ENCODE measurements around the gene GABBR1. TPM values are rescaled to one million over a fixed set of nuclear protein-coding genes. Genes with fewer than 3 reads are reported as not detected.
A peak's percentile ranks its signal among the peaks of the same experiment; 100 is the strongest.

The GABBR1 gene
- total and polyA plus RNA-seq, 4 donors, result 13.6 to 126 (median 97.3) TPM

DNA sequence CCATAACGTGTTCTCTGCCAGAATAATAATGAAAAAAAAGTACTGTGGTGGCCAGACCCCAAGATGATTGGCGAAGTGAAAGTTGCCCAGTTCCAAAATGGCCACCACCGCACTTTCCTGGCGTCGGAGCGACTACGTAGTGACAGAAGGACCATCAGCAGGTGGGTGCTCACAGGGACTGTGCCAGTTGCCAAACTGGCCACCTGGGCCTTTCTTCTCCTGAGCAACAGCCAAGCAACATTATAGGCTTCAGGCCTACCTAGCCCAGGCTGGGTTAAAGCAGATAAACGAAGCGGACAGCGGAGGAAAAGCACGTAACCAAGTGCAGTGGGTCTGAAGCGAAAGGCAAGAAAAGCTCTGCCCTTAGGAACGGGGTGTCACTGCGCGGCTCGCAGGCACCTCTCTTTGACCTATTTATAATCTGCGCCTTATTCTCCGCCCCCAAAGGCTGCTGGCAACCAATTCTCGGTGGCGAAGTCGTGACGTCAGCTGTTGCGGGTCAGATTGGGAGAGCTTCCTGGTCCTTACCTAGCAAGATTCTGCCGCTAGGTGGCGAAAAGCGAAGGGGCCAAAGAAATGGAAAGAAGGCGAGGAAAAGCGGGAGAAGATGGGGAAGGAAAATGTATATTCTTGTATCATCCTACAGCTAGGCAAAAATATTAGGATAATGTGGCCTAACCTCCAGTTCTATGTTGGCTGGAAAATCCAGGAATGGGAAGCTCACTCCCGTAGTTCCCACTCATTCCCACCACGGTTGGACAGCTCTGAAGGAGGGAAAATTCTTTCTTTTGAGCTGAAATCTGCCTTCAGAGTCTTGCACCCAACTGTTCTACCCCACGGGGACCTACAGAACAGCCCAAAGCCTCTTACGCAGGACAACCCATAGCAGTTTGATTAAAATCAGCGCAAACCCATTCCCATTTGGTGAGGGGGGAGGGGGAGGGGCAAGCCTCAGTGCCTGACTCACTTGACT is 17.0 kb upstream of the GABBR1 start:
- no peaks in the 10 kb centered on the region for H3K4me1 ChIP-seq (ENCODE audit: control insufficient read depth in 1 of 2, insufficient read depth in 2 of 2, low read length in 2 of 2)
- peak overlapping the region; percentile 94 to 100 for H3K27ac ChIP-seq (ENCODE audit: low read depth in 1 of 2, low read length in 2 of 2)
- H3K9me3 ChIP-seq (ENCODE audit: control insufficient read depth, low read length), result no peaks in the 10 kb centered on the region
- no peaks in the 10 kb centered on the region for H3K36me3 ChIP-seq (ENCODE audit: control insufficient read depth in 1 of 2, insufficient read depth in 2 of 2, low read length in 1 of 2)
- 2% methylated on average over 33 of the region's 33 CpGs for WGBS, 2 donors
- ATAC-seq (ENCODE audit: low FRiP score) (peak; percentile 97), DNase-seq (peak; percentile 99)
- H3K4me3 ChIP-seq (ENCODE audit: low read length in 2 of 2), result peak overlapping the region; percentile 59 to 97
- no peaks in the 10 kb centered on the region for H3K27me3 ChIP-seq (ENCODE audit: control insufficient read depth in 1 of 2, insufficient read depth in 2 of 2, low read length in 1 of 2)
- intact Hi-C loops (cut with DNase I), result loop anchor here (5.0 kb wide), 3 partner anchors 37 to 97 kb away; no protein-coding TSS in a partner anchor

DNA sequence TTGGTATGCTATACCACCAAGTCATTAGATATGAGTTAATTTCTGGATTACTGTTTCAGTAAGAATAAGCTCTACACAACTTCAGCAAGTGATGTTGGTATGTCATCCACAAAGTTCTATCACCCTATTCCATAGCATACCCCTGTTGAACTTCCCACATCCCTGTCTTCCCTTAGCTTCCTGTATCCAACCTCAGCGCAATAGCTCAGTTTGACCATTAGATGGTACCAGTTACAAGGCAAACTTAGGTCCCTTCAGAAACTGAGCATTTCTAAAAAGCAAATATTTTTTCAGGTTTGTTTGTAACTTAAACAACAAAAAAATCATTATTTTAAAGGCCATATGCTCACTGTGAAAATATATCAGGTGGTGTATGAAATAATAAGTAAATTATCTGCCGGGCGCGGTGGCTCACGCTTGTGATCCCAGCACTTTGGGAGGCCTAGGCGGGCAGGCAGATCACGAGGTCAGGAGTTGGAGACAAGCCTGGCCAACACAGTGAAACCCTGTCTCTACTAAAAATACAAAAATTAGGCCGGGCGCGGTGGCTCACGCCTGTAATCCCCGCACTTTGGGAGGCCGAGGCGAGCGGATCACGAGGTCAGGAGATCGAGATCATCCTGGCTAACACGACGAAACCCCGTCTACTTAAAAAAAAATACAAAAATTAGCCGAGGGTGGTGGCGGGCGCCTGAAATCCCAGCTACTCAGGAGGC is 15.1 kb upstream of the GABBR1 start:
- DNase-seq (no peak), ATAC-seq (ENCODE audit: low FRiP score) (no peak)
- intact Hi-C loops (cut with DNase I), result no loop called here
- WGBS, 2 donors, result 85 to 88% methylated on average over 23 of the region's 23 CpGs
- Histone ChIP-seq H3K27me3 (ENCODE audit: control insufficient read depth in 1 of 2, insufficient read depth in 2 of 2, low read length in 1 of 2) (no peaks in the 10 kb centered on the region), H3K4me1 (ENCODE audit: control insufficient read depth in 1 of 2, insufficient read depth in 2 of 2, low read length in 2 of 2) (no peaks in the 10 kb centered on the region), H3K9me3 (ENCODE audit: control insufficient read depth, low read length) (no peaks in the 10 kb centered on the region), H3K4me3 (ENCODE audit: low read length in 2 of 2) (no peak overlapping the region), H3K36me3 (ENCODE audit: control insufficient read depth in 1 of 2, insufficient read depth in 2 of 2, low read length in 1 of 2) (no peaks in the 10 kb centered on the region), H3K27ac (ENCODE audit: low read depth in 1 of 2, low read length in 2 of 2) (no peak overlapping the region)

DNA sequence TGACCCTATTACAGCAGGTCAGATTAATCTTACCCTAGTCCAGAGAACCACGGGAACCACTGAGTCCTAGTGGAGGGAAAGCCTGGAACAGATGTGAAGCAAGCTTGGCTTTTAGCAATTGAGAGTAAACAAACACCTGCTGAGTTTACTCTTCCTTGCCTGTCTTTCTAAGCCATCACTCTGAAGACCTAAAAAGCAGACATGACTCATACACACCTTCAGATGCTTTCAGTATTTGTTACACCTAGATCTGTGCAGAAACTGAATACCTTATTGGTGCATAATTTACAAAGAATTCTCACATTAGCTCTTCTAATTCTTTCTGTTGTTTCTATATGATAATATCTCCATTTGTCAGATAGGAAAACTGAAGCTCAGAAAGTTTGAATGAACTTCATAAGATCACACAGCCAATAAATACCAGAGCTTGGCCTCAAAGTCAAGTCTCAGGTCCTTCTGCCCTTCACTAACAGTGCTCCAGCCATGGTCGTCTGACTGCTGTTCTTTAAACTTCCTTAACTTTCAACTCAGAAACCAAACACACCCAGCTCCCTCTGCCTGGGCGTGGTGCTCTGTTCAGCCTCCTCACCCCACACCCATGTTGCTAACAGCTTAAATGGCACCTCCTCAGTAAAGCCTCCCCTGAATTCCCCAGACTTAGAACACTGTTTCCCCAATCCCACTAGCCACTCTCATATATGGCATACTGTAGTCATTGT is 8.6 kb upstream of the GABBR1 start:
- no peak for ATAC-seq (ENCODE audit: low FRiP score)
- Histone ChIP-seq H3K4me3 (ENCODE audit: low read length in 2 of 2) (no peak overlapping the region), H3K4me1 (ENCODE audit: control insufficient read depth in 1 of 2, insufficient read depth in 2 of 2, low read length in 2 of 2) (no peaks in the 10 kb centered on the region), H3K27me3 (ENCODE audit: control insufficient read depth in 1 of 2, insufficient read depth in 2 of 2, low read length in 1 of 2) (no peaks in the 10 kb centered on the region), H3K27ac (ENCODE audit: low read depth in 1 of 2, low read length in 2 of 2) (no peak overlapping the region), H3K36me3 (ENCODE audit: control insufficient read depth in 1 of 2, insufficient read depth in 2 of 2, low read length in 1 of 2) (no peaks in the 10 kb centered on the region), H3K9me3 (ENCODE audit: control insufficient read depth, low read length) (no peaks in the 10 kb centered on the region)
- intact Hi-C loops (cut with DNase I), result no loop called here
- no peak for DNase-seq
- 43 to 49% methylated on average over 3 of the region's 3 CpGs for WGBS, 2 donors

DNA sequence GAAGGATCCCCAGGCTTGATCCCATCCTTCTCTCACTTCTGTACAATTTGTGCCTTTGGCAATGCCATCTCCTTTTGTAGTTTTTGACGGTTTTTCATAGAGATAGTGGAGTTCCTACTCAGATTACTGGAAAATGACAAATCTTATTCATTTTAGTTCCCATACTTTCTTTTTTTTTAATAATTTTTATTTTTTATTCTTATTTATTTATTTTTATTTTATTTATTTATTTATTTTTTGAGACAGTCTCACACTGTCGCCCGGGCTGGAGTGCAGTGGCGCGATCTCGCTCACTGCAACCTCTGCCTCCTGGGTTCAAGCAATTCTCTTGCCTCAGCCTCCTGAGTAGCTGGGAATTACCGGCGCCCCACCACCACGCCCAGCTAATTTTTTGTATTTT is 4.3 kb upstream of the GABBR1 start:
- ATAC-seq (ENCODE audit: low FRiP score), result no peak
- Histone ChIP-seq H3K27me3 (ENCODE audit: control insufficient read depth in 1 of 2, insufficient read depth in 2 of 2, low read length in 1 of 2) (no peaks in the 10 kb centered on the region), H3K27ac (ENCODE audit: low read depth in 1 of 2, low read length in 2 of 2) (no peak overlapping the region), H3K36me3 (ENCODE audit: control insufficient read depth in 1 of 2, insufficient read depth in 2 of 2, low read length in 1 of 2) (no peaks in the 10 kb centered on the region), H3K4me3 (ENCODE audit: low read length in 2 of 2) (no peak overlapping the region), H3K9me3 (ENCODE audit: control insufficient read depth, low read length) (no peaks in the 10 kb centered on the region), H3K4me1 (ENCODE audit: control insufficient read depth in 1 of 2, insufficient read depth in 2 of 2, low read length in 2 of 2) (no peaks in the 10 kb centered on the region)
- 89 to 90% methylated on average over 9 of the region's 9 CpGs for WGBS, 2 donors
- DNase-seq, result no peak
- intact Hi-C loops (cut with DNase I), result no loop called here

DNA sequence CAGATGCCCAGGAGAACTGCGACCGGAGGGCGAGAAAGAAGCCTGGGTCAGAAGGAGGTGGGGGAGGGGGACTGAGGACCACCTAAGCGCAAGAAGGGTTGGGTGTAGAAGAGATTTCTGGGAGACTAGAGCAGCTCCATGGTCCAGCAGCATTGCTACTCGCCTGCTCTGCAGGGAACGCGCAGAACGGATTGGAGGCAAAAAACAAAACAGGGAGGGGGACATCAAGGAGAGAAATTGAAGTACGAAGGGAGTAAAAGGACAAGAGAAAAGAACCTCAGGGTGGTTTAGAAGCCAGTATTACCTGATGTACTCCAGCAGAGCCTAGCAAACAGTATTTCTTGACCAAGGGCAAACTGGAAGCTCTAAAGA is 537 bp upstream of the GABBR1 start:
- Histone ChIP-seq H3K4me1 (ENCODE audit: control insufficient read depth in 1 of 2, insufficient read depth in 2 of 2, low read length in 2 of 2) (no peaks in the 10 kb centered on the region), H3K27me3 (ENCODE audit: control insufficient read depth in 1 of 2, insufficient read depth in 2 of 2, low read length in 1 of 2) (no peaks in the 10 kb centered on the region), H3K36me3 (ENCODE audit: control insufficient read depth in 1 of 2, insufficient read depth in 2 of 2, low read length in 1 of 2) (no peaks in the 10 kb centered on the region), H3K9me3 (ENCODE audit: control insufficient read depth, low read length) (no peaks in the 10 kb centered on the region), H3K27ac (ENCODE audit: low read depth in 1 of 2, low read length in 2 of 2) (no peak overlapping the region), H3K4me3 (ENCODE audit: low read length in 2 of 2) (peak overlapping the region; percentile 8 to 96)
- WGBS, 2 donors, result 1 to 2% methylated on average over 9 of the region's 9 CpGs
- ATAC-seq (ENCODE audit: low FRiP score) (peak; percentile 42), DNase-seq (no peak)
- intact Hi-C loops (cut with DNase I), result no loop called here

DNA sequence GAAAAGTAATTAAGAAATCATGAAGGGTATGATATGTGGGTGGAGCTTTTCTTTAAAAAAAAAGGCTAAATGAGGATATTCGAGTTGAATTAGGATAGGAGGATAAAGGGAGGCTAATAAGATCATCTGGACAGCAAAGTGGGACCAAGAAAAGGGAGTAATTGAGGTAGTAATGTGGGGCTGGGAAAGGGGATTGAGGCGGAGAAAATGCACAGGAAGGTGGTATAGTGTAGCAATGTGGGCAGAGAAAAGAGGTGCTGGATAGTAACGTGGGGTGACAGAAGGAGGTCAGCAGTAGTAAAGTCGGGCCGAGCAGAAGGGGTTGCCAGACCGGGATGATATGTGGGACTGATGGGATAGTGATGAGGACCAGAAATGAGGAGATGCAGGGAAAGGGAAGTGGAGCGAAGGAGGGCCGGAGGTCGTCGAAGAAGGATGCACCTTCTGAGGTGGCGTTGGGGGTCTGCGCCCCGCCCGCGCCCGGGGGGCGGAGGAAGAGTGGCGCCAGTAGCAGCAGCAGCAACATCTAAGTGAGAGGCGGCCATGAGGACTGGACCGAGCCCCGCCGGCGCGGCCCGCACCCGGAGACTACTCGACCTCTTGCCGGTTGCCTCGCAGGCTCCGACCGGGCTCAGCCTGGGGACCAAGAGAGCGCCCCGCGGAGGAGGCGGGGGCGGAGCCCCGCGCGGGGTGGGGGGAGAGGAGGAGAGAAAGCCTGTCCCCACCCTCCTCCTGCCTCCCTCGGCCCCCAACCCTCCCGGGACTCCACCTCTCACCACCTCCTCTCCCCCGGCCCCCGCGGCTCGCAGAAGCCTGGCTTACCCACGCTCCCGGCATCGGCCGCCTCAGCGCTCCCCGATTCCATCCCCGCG is 887 bp downstream of the GABBR1 start:
- Histone ChIP-seq H3K9me3 (ENCODE audit: control insufficient read depth, low read length) (no peaks in the 10 kb centered on the region), H3K4me3 (ENCODE audit: low read length in 2 of 2) (peak overlapping the region; percentile 83 to 96), H3K4me1 (ENCODE audit: control insufficient read depth in 1 of 2, insufficient read depth in 2 of 2, low read length in 2 of 2) (no peaks in the 10 kb centered on the region), H3K36me3 (ENCODE audit: control insufficient read depth in 1 of 2, insufficient read depth in 2 of 2, low read length in 1 of 2) (no peaks in the 10 kb centered on the region), H3K27ac (ENCODE audit: low read depth in 1 of 2, low read length in 2 of 2) (no peak overlapping the region), H3K27me3 (ENCODE audit: control insufficient read depth in 1 of 2, insufficient read depth in 2 of 2, low read length in 1 of 2) (no peaks in the 10 kb centered on the region)
- intact Hi-C loops (cut with DNase I), result no loop called here
- 3 to 9% methylated on average over 21 to 53 of the region's 53 CpGs for WGBS, 2 donors
- DNase-seq (peak; percentile 84 to 90), ATAC-seq (ENCODE audit: low FRiP score) (peak; percentile 51)

DNA sequence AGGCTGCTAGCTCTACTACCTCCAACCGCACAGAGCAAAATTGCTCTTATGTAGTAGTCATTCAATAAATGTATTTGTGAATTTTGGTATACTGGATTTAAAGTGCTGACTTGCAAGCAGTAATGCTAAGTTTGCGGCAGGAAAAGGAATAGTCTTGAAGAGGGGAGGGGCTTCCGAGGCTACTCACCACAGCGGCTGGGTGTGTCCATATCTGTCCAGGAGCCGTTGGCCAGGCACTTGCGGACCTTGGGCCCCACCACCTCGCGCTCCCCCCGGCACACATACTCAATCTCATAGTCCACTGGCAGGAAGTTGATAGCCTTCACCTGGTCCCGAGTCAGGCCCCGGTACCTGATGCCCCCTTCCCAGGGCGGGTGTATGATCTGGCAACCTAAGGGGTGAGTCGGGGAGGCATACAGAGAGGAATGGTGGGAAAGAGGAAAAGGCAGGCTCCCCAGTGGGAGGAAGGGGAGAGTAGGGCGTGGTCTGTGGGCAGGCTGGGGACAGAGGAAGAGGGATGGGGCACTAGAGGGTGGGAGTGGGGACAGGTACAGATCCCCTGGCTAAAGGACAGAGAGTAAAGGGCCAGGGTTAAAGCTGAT is 1.7 kb downstream of the GABBR1 start:
- WGBS, 2 donors, result 87 to 89% methylated on average over 14 of the region's 14 CpGs
- H3K9me3 ChIP-seq (ENCODE audit: control insufficient read depth, low read length), result no peaks in the 10 kb centered on the region
- intact Hi-C loops (cut with DNase I), result no loop called here
- DNase-seq (no peak), ATAC-seq (ENCODE audit: low FRiP score) (no peak)
- H3K4me3 ChIP-seq (ENCODE audit: low read length in 2 of 2), result no peak overlapping the region
- no peaks in the 10 kb centered on the region for H3K36me3 ChIP-seq (ENCODE audit: control insufficient read depth in 1 of 2, insufficient read depth in 2 of 2, low read length in 1 of 2)
- no peak overlapping the region for H3K27ac ChIP-seq (ENCODE audit: low read depth in 1 of 2, low read length in 2 of 2)
- no peaks in the 10 kb centered on the region for H3K27me3 ChIP-seq (ENCODE audit: control insufficient read depth in 1 of 2, insufficient read depth in 2 of 2, low read length in 1 of 2)
- H3K4me1 ChIP-seq (ENCODE audit: control insufficient read depth in 1 of 2, insufficient read depth in 2 of 2, low read length in 2 of 2), result no peaks in the 10 kb centered on the region

Data from aorta (tissue), 5 donors.